ENCODE measurements around the gene PLEKHA5.

DNA sequence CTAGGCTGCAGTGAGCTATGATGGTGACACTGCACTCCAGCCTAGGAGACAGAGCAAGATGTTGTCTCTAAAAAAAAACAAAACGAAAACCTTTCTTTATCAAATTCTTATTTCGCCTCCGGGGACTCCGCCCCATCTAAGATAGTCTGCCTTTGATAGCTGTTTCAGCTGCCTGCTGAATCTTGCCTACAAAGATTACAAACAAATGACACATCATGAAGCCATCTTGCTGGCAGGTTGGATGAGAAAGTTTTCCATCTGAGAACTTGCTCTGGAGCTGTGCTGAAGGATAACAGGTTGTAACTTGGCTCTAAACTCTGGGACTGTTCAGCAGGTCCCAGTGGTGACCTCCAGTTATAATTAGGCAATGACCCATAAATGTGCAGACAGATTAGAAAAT, 268.0 kb downstream of the PLEKHA5 start:
- TF ChIP-seq, protein P1, sequence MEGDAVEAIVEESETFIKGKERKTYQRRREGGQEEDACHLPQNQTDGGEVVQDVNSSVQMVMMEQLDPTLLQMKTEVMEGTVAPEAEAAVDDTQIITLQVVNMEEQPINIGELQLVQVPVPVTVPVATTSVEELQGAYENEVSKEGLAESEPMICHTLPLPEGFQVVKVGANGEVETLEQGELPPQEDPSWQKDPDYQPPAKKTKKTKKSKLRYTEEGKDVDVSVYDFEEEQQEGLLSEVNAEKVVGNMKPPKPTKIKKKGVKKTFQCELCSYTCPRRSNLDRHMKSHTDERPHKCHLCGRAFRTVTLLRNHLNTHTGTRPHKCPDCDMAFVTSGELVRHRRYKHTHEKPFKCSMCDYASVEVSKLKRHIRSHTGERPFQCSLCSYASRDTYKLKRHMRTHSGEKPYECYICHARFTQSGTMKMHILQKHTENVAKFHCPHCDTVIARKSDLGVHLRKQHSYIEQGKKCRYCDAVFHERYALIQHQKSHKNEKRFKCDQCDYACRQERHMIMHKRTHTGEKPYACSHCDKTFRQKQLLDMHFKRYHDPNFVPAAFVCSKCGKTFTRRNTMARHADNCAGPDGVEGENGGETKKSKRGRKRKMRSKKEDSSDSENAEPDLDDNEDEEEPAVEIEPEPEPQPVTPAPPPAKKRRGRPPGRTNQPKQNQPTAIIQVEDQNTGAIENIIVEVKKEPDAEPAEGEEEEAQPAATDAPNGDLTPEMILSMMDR (optimal IDR thresholded peaks at IDR 0.05 in 1 of 3, IDR thresholded peaks at IDR 0.05 in 1 of 3, conservative IDR thresholded peaks at IDR 0.05 in 1 of 3; ENCODE audit: extremely low read depth in 1 of 3, insufficient read depth in 2 of 3, low read length in 3 of 3) = no peak
- no peak for TF ChIP-seq EZH2 (IDR thresholded peaks at IDR 0.05; ENCODE audit: low read length)

All from keratinocyte (primary cell).